Astrocyte (in vitro differentiated cells and primary cell): ENCODE data around the gene MYG1. TPM values are rescaled to one million over a fixed set of nuclear protein-coding genes. Genes with fewer than 3 reads are reported as not detected.

ENCODE experiments used
- DNase-seq: peaks from one replicate; pipeline ENCODE4 v3.0.0-alpha.2; 2010; ENCODE audit warnings: low read depth
- FAIRE-seq: peaks from 2 replicates; lab custom pipeline; 2011; peaks lifted over from hg19 to GRCh38; lab: Jason Lieb, UNC
- H2AFZ ChIP-seq: 2 replicates; pipeline ENCODE4 v1.6.0; 2012; ENCODE audit warnings: low read depth, low read length, inconsistent platforms
- H3K27ac ChIP-seq: 2 replicates; pipeline ENCODE4 v1.5.1; 2011; ENCODE audit warnings: low read depth, low read length, inconsistent platforms
- H3K27me3 ChIP-seq: 2 replicates; pipeline ENCODE4 v1.6.0; 2011; ENCODE audit warnings: low read length, inconsistent platforms; ENCODE audit not compliant: insufficient read depth
- H3K36me3 ChIP-seq: 2 replicates; pipeline ENCODE4 v1.5.1; 2011; ENCODE audit warnings: low read length, inconsistent platforms; ENCODE audit not compliant: insufficient read depth
- H3K4me1 ChIP-seq: 2 replicates; pipeline ENCODE4 v1.5.1; 2011; ENCODE audit warnings: low read length, inconsistent platforms; ENCODE audit not compliant: insufficient read depth
- H3K4me2 ChIP-seq: 2 replicates; pipeline ENCODE4 v1.6.0; 2012; ENCODE audit warnings: low read length, inconsistent platforms
- H3K4me3 ChIP-seq: 2 replicates; pipeline ENCODE4 v1.5.1; 2011; ENCODE audit warnings: low read depth, mild to moderate bottlenecking, low read length, inconsistent platforms; ENCODE audit not compliant: insufficient read depth
- H3K79me2 ChIP-seq: 2 replicates; pipeline ENCODE4 v1.6.0; 2012; ENCODE audit warnings: mild to moderate bottlenecking, low read length, inconsistent platforms; ENCODE audit not compliant: insufficient read depth
- H3K9ac ChIP-seq: 2 replicates; pipeline ENCODE4 v1.6.0; 2012; ENCODE audit warnings: mild to moderate bottlenecking, low read length, inconsistent platforms
- H3K9me3 ChIP-seq: 2 replicates; pipeline ENCODE4 v1.5.1; 2012; ENCODE audit warnings: low read depth, mild to moderate bottlenecking, low read length, inconsistent platforms; ENCODE audit not compliant: insufficient read depth
- H4K20me1 ChIP-seq: 2 replicates; pipeline ENCODE4 v1.6.0; 2012; ENCODE audit warnings: low read length, inconsistent platforms; ENCODE audit not compliant: insufficient read depth
- H3K27ac Mint-ChIP-seq: one replicate; pipeline ENCODE4 v1.8.0; 2021; ENCODE audit warnings: mild to moderate bottlenecking, mixed read lengths; ENCODE audit not compliant: unreplicated experiment
- H3K27me3 Mint-ChIP-seq: one replicate; pipeline ENCODE4 v1.8.0; 2021; ENCODE audit warnings: low read depth, mixed read lengths; ENCODE audit not compliant: unreplicated experiment
- H3K36me3 Mint-ChIP-seq: one replicate; pipeline ENCODE4 v1.8.0; 2021; ENCODE audit warnings: low read depth, mixed read lengths; ENCODE audit not compliant: unreplicated experiment
- H3K4me1 Mint-ChIP-seq: one replicate; pipeline ENCODE4 v1.8.0; 2021; ENCODE audit warnings: low read depth, mixed read lengths; ENCODE audit not compliant: unreplicated experiment
- H3K4me3 Mint-ChIP-seq: one replicate; pipeline ENCODE4 v1.8.0; 2021; ENCODE audit warnings: mild to moderate bottlenecking, moderate library complexity, mixed read lengths; ENCODE audit not compliant: unreplicated experiment
- H3K9me3 Mint-ChIP-seq: one replicate; pipeline ENCODE4 v1.8.0; 2021; ENCODE audit warnings: mild to moderate bottlenecking, mixed read lengths; ENCODE audit not compliant: unreplicated experiment
- CTCF ChIP-seq: IDR thresholded peaks from 2 replicates; pipeline ENCODE4 v1.5.1; 2011; ENCODE audit warnings: low read depth, mild to moderate bottlenecking, inconsistent platforms, low read length, moderate library complexity; ENCODE audit not compliant: insufficient read depth
- EZH2 ChIP-seq: IDR thresholded peaks from 2 replicates; pipeline ENCODE4 v1.6.1; 2012; ENCODE audit warnings: mild to moderate bottlenecking, low read length, inconsistent platforms; ENCODE audit not compliant: insufficient read depth
- total RNA-seq: library from RNA; stranded (reverse); gene quantifications from 2 replicates; pipeline ENCODE4 v1.2.1, GENCODE V29; 2021

The MYG1 gene
- total RNA-seq, 1 donor from 2014 or later, result 40.9 TPM

GRCh38 chr12:53252349-53252916 is 47.1 kb upstream of the MYG1 start:
- DNase-seq (no peak), FAIRE-seq (no peak)
- H2AFZ ChIP-seq, result peak overlapping the region; percentile 90
- H3K4me3 Mint-ChIP-seq, result peak overlapping the region; percentile 97
- TF ChIP-seq EZH2 (no peak), CTCF (no peak)
- peaks cover 28% of the 10 kb centered on the region for H3K79me2 ChIP-seq
- no peaks in the 10 kb centered on the region for H3K27me3 Mint-ChIP-seq
- peak overlapping the region; percentile 87 for H3K4me3 ChIP-seq
- no peaks in the 10 kb centered on the region for H3K27me3 ChIP-seq
- H3K36me3 Mint-ChIP-seq, result peaks cover 5% of the 10 kb centered on the region
- no peaks in the 10 kb centered on the region for H3K9me3 Mint-ChIP-seq
- no peaks in the 10 kb centered on the region for H4K20me1 ChIP-seq
- H3K36me3 ChIP-seq, result peaks cover 3% of the 10 kb centered on the region
- peak overlapping the region; percentile 99 for H3K4me2 ChIP-seq
- peak overlapping the region; percentile 74 for H3K27ac ChIP-seq
- peak overlapping the region; percentile 90 for H3K9ac ChIP-seq
- peak overlapping the region; percentile 83 for H3K27ac Mint-ChIP-seq
- no peaks in the 10 kb centered on the region for H3K9me3 ChIP-seq
- peaks cover 10% of the 10 kb centered on the region for H3K4me1 Mint-ChIP-seq
- H3K4me1 ChIP-seq, result peaks cover 11% of the 10 kb centered on the region

GRCh38 chr12:53253298-53253697 is 46.2 kb upstream of the MYG1 start:
- Histone ChIP-seq H3K4me2 (peak overlapping the region; percentile 99), H3K79me2 (peaks cover 28% of the 10 kb centered on the region), H3K27ac (no peak overlapping the region), H3K4me3 (no peak overlapping the region), H2AFZ (no peak overlapping the region), H3K9ac (peak overlapping the region; percentile 90), H3K27me3 (no peaks in the 10 kb centered on the region), H3K36me3 (peaks cover 3% of the 10 kb centered on the region), H3K4me1 (peaks cover 11% of the 10 kb centered on the region), H3K9me3 (no peaks in the 10 kb centered on the region), H4K20me1 (no peaks in the 10 kb centered on the region)
- Mint-ChIP-seq H3K27ac (no peak overlapping the region), H3K9me3 (no peaks in the 10 kb centered on the region), H3K27me3 (no peaks in the 10 kb centered on the region), H3K4me3 (peak overlapping the region; percentile 97), H3K4me1 (peaks cover 10% of the 10 kb centered on the region), H3K36me3 (peaks cover 5% of the 10 kb centered on the region)
- DNase-seq (no peak), FAIRE-seq (no peak)
- TF ChIP-seq CTCF, result no peak
- TF ChIP-seq EZH2, result no peak

GRCh38 chr12:53254816-53255545 is 44.5 kb upstream of the MYG1 start:
- H3K4me3 ChIP-seq, result no peak overlapping the region
- FAIRE-seq (no peak), DNase-seq (no peak)
- no peak for TF ChIP-seq CTCF
- no peak overlapping the region for H2AFZ ChIP-seq
- Mint-ChIP-seq H3K4me3 (no peak overlapping the region), H3K27me3 (no peaks in the 10 kb centered on the region), H3K27ac (no peak overlapping the region), H3K36me3 (peaks cover 5% of the 10 kb centered on the region), H3K4me1 (peaks cover 10% of the 10 kb centered on the region), H3K9me3 (no peaks in the 10 kb centered on the region)
- H3K27ac ChIP-seq, result no peak overlapping the region
- peaks cover 11% of the 10 kb centered on the region for H3K4me1 ChIP-seq
- no peak overlapping the region for H3K9ac ChIP-seq
- H4K20me1 ChIP-seq, result no peaks in the 10 kb centered on the region
- no peaks in the 10 kb centered on the region for H3K9me3 ChIP-seq
- peaks cover 3% of the 10 kb centered on the region for H3K36me3 ChIP-seq
- H3K79me2 ChIP-seq, result peaks cover 28% of the 10 kb centered on the region
- H3K27me3 ChIP-seq, result no peaks in the 10 kb centered on the region
- no peak overlapping the region for H3K4me2 ChIP-seq
